Keratinocyte (primary cell): ENCODE results near the gene C14orf93. TPM values are rescaled to one million over a fixed set of nuclear protein-coding genes. Genes with fewer than 3 reads are reported as not detected.

Source experiments
- DNase-seq: peaks from one replicate; pipeline ENCODE4 v3.0.0-alpha.2; 2011; ENCODE audit warnings: low read depth, missing footprints, low spot score
- FAIRE-seq: peaks from 2 replicates; lab custom pipeline; 2011; peaks lifted over from hg19 to GRCh38; lab: Jason Lieb, UNC
- H2AFZ ChIP-seq: 2 replicates; pipeline ENCODE4 v1.6.0; 2012; ENCODE audit warnings: low read length, control low read depth, inconsistent platforms; ENCODE audit not compliant: control insufficient read depth
- H3K27ac ChIP-seq: 2 replicates; pipeline ENCODE4 v1.5.1; 2011; ENCODE audit warnings: low read length; ENCODE audit not compliant: control insufficient read depth, insufficient read depth
- H3K27me3 ChIP-seq: 3 replicates; pipeline ENCODE4 v1.6.0; 2011; ENCODE audit warnings: low read length; ENCODE audit not compliant: control insufficient read depth, insufficient read depth; ENCODE audit errors: extremely low read depth
- H3K36me3 ChIP-seq, 2 experiments: 2 replicates in 1 of 2; 3 replicates in 1 of 2; pipeline ENCODE4 v1.5.1; 2011; ENCODE audit warnings: low read length in 2 of 2, mild to moderate bottlenecking in 1 of 2; ENCODE audit not compliant: control insufficient read depth in 2 of 2, insufficient read depth in 2 of 2; ENCODE audit errors: extremely low read depth in 1 of 2
- H3K4me1 ChIP-seq: 3 replicates; pipeline ENCODE4 v1.5.1; 2011; ENCODE audit warnings: low read length; ENCODE audit not compliant: control insufficient read depth, insufficient read depth; ENCODE audit errors: extremely low read depth
- H3K4me2 ChIP-seq: 3 replicates; pipeline ENCODE4 v1.6.0; 2011; ENCODE audit warnings: low read depth, low read length; ENCODE audit not compliant: control insufficient read depth, insufficient read depth; ENCODE audit errors: extremely low read depth
- H3K4me3 ChIP-seq, 3 experiments: fragments of 200-600 bp in 1 of 3; sonication (generic) in 1 of 3; 2 replicates in 2 of 3; 3 replicates in 1 of 3; pipeline ENCODE4 v1.5.1; 2011 to 2016; ENCODE audit warnings: low read length in 3 of 3, mild to moderate bottlenecking in 3 of 3, control low read depth in 2 of 3, inconsistent platforms in 1 of 3, low read depth in 1 of 3, mixed read lengths in 1 of 3, mixed run types in 1 of 3, moderate library complexity in 1 of 3; ENCODE audit not compliant: control insufficient read depth in 2 of 3, insufficient read depth in 2 of 3; ENCODE audit errors: extremely low read depth in 1 of 3
- H3K79me2 ChIP-seq: 2 replicates; pipeline ENCODE4 v1.6.0; 2012; ENCODE audit warnings: low read length; ENCODE audit not compliant: control insufficient read depth, insufficient read depth
- H3K9ac ChIP-seq: 3 replicates; pipeline ENCODE4 v1.6.0; 2011; ENCODE audit warnings: low read length; ENCODE audit not compliant: control insufficient read depth, insufficient read depth; ENCODE audit errors: extremely low read depth
- H3K9me1 ChIP-seq: 3 replicates; pipeline ENCODE4 v1.6.0; 2011; ENCODE audit warnings: low read length; ENCODE audit not compliant: control insufficient read depth, insufficient read depth; ENCODE audit errors: extremely low read depth
- H3K9me3 ChIP-seq: 2 replicates; pipeline ENCODE4 v1.5.1; 2012; ENCODE audit warnings: low read depth, low read length; ENCODE audit not compliant: control insufficient read depth
- H4K20me1 ChIP-seq: 3 replicates; pipeline ENCODE4 v1.6.0; 2011; ENCODE audit warnings: low read length; ENCODE audit not compliant: control insufficient read depth, insufficient read depth; ENCODE audit errors: extremely low read depth
- CTCF ChIP-seq, 3 experiments: IDR thresholded peaks in 1 of 3; conservative IDR thresholded peaks in 1 of 3; optimal IDR thresholded peaks in 1 of 3; 2 replicates in 2 of 3; 3 replicates in 1 of 3; pipeline versions ENCODE3 to v1.5.1; 2011; ENCODE audit warnings: low read length in 3 of 3, mild to moderate bottlenecking in 3 of 3, moderate library complexity in 2 of 3, control low read depth in 1 of 3, inconsistent platforms in 1 of 3; ENCODE audit not compliant: insufficient read depth in 2 of 3; ENCODE audit errors: extremely low read depth in 1 of 3
- EZH2 ChIP-seq: IDR thresholded peaks from one replicate; pipeline ENCODE4 v1.6.1; 2012; ENCODE audit warnings: inconsistent platforms, mild to moderate bottlenecking, low read length, moderate library complexity
- dilution Hi-C: fragments of 300-500 bp; cut with MboI; formaldehyde crosslinking; loops from one replicate; pipeline ENCODE4 v1.7.0; 2020; ENCODE audit warnings: low sequenced_read_pairs; ENCODE audit not compliant: extremely low pct_ligation_motif_present
- polyA plus RNA-seq, 5 experiments: library from polyadenylated mRNA; depleted of rRNA in 3 of 5; stranded (reverse) in 3 of 5; stranded (forward) in 1 of 5; unstranded in 1 of 5; fragments of >200 nt; gene quantifications; 1 replicate in 1 of 5; 2 replicates in 3 of 5; 3 replicates in 1 of 5; pipeline versions ENCODE4 v1.2.1 to v1.2.3, GENCODE V29; 2011 to 2012; ENCODE audit warnings: missing spikeins in 2 of 5, low read depth in 1 of 5, low replicate concordance in 1 of 5

The C14orf93 gene
- polyA plus RNA-seq, 1 donor (not counting 4 experiments of a cell fraction or from before 2014, with no cell fraction given), result 7.7 TPM

GRCh38 chr14:22991852-22992251 is 18.1 kb downstream of the C14orf93 start:
- Histone ChIP-seq H2AFZ (no peak overlapping the region), H3K79me2 (no peaks in the 10 kb centered on the region), H3K9ac (no peak overlapping the region), H3K27me3 (no peaks in the 10 kb centered on the region), H3K9me1 (no peaks in the 10 kb centered on the region), H3K4me1 (peaks cover 6% of the 10 kb centered on the region), H4K20me1 (no peaks in the 10 kb centered on the region), H3K27ac (no peak overlapping the region), H3K4me3 (no peak overlapping the region), H3K9me3 (no peaks in the 10 kb centered on the region), H3K4me2 (no peak overlapping the region), H3K36me3 (peaks cover 3% of the 10 kb centered on the region in 2 experiments)
- TF ChIP-seq EZH2 (no peak), CTCF (optimal IDR thresholded peaks at IDR 0.05 in 1 of 3, IDR thresholded peaks at IDR 0.05 in 1 of 3, conservative IDR thresholded peaks at IDR 0.05 in 1 of 3; ENCODE audit: extremely low read depth in 1 of 3, insufficient read depth in 2 of 3, low read length in 3 of 3) (no peak)
- DNase-seq (no peak), FAIRE-seq (no peak)
- dilution Hi-C loops, result no loop called here

- no peaks in the 10 kb centered on the region for H3K9me1 ChIP-seq
- peaks cover 0 to 6% of the 10 kb centered on the region in 2 experiments for H3K36me3 ChIP-seq
- no peak for TF ChIP-seq CTCF (optimal IDR thresholded peaks at IDR 0.05 in 1 of 3, IDR thresholded peaks at IDR 0.05 in 1 of 3, conservative IDR thresholded peaks at IDR 0.05 in 1 of 3; ENCODE audit: extremely low read depth in 1 of 3, insufficient read depth in 2 of 3, low read length in 3 of 3)
- TF ChIP-seq EZH2, result no peak
- no peaks in the 10 kb centered on the region for H3K9me3 ChIP-seq
- H4K20me1 ChIP-seq, result no peaks in the 10 kb centered on the region
- H3K4me3 ChIP-seq, result no peak overlapping the region
- no peak overlapping the region for H3K9ac ChIP-seq
- no peak overlapping the region for H3K4me2 ChIP-seq
- dilution Hi-C loops, result no loop called here
- no peaks in the 10 kb centered on the region for H3K27me3 ChIP-seq
- DNase-seq, result no peak
- peaks cover 11% of the 10 kb centered on the region for H3K79me2 ChIP-seq
- H3K4me1 ChIP-seq, result peaks cover 4% of the 10 kb centered on the region
- no peak for FAIRE-seq
- no peak overlapping the region for H3K27ac ChIP-seq
- no peak overlapping the region for H2AFZ ChIP-seq
Measured at GRCh38 chr14:22987291-22987690, 22.7 kb downstream of the C14orf93 start.
